Loucy (cell line): ENCODE data around the gene CDKN1A.

Source experiments
- H2AFZ ChIP-seq: fragments of 200-600 bp; sonication (generic); 2 replicates; pipeline ENCODE4 v1.6.0; 2016; ENCODE audit warnings: antibody characterized with exemption, mild to moderate bottlenecking, low read length, moderate library complexity
- H3F3A ChIP-seq: fragments of 200-600 bp; 2 replicates; pipeline ENCODE4 v1.6.0; 2016; ENCODE audit warnings: antibody characterized with exemption, low read depth, mild to moderate bottlenecking
- H3K27me3 ChIP-seq: fragments of 200-600 bp; sonication (generic); 2 replicates; pipeline ENCODE4 v1.6.1; 2014; ENCODE audit warnings: low read length, mild to moderate bottlenecking; ENCODE audit not compliant: insufficient read depth, poor library complexity, severe bottlenecking
- H3K36me3 ChIP-seq: fragments of 200-600 bp; sonication (generic); 2 replicates; pipeline ENCODE4 v1.6.1; 2016; ENCODE audit warnings: low read length; ENCODE audit not compliant: insufficient read depth
- H3K4me1 ChIP-seq: fragments of 200-600 bp; sonication (generic); 2 replicates; pipeline ENCODE4 v1.5.1; 2014; ENCODE audit warnings: low read length, mild to moderate bottlenecking; ENCODE audit not compliant: insufficient read depth, poor library complexity, severe bottlenecking
- H3K4me2 ChIP-seq: fragments of 200-600 bp; sonication (generic); 2 replicates; pipeline ENCODE4 v1.6.0; 2014; ENCODE audit warnings: antibody characterized with exemption, low read length, low read depth, mild to moderate bottlenecking; ENCODE audit not compliant: poor library complexity, severe bottlenecking
- H3K4me3 ChIP-seq: fragments of 200-600 bp; sonication (generic); 2 replicates; pipeline ENCODE4 v1.5.1; 2014; ENCODE audit warnings: low read length, mild to moderate bottlenecking, mixed read lengths; ENCODE audit not compliant: poor library complexity, severe bottlenecking
- H3K79me2 ChIP-seq: fragments of 200-600 bp; sonication (generic); 2 replicates; pipeline ENCODE4 v1.6.1; 2014; ENCODE audit warnings: low read length; ENCODE audit not compliant: insufficient read depth
- H3K9ac ChIP-seq: fragments of 200-600 bp; sonication (generic); 2 replicates; pipeline ENCODE4 v1.6.0; 2014; ENCODE audit warnings: mild to moderate bottlenecking, low read depth, low read length, moderate library complexity; ENCODE audit not compliant: poor library complexity, severe bottlenecking
- H3K9me2 ChIP-seq: fragments of 200-600 bp; sonication (generic); replicated peaks from 2 replicates; pipeline ENCODE4 v1.6.1; 2016; ENCODE audit warnings: low read depth, low read length, mixed read lengths
- H3K9me3 ChIP-seq: fragments of 200-600 bp; sonication (generic); 2 replicates; pipeline ENCODE4 v1.6.1; 2014; ENCODE audit warnings: mild to moderate bottlenecking, antibody characterized with exemption, low read length, low read depth; ENCODE audit not compliant: insufficient read depth
- H4K20me1 ChIP-seq: fragments of 200-600 bp; sonication (generic); 2 replicates; pipeline ENCODE4 v1.6.0; 2014; ENCODE audit warnings: antibody characterized with exemption, low read length, mild to moderate bottlenecking; ENCODE audit not compliant: insufficient read depth, poor library complexity, severe bottlenecking
- CTCF ChIP-seq: fragments of 200-600 bp; sonication (generic); conservative IDR thresholded peaks from 2 replicates; pipeline ENCODE4 v1.5.1; 2014; ENCODE audit warnings: mild to moderate bottlenecking, antibody characterized with exemption, low read length
- EZH2phosphoT487 ChIP-seq: fragments of 200-600 bp; IDR thresholded peaks from 2 replicates; pipeline ENCODE4 v1.6.1; 2018; ENCODE audit warnings: antibody characterized with exemption, mild to moderate bottlenecking, moderate library complexity, borderline replicate concordance

The CDKN1A gene

GRCh38 chr6:36715469-36715868, 37.0 kb downstream of the CDKN1A start:
- Histone ChIP-seq H3K9ac (no peak overlapping the region), H3K36me3 (peaks cover 73% of the 10 kb centered on the region; the same call in 1 of the 2 replicates), H3K9me3 (no peaks in the 10 kb centered on the region), H3F3A (no peaks in the 10 kb centered on the region), H3K4me1 (no peaks in the 10 kb centered on the region), H4K20me1 (peaks cover 5% of the 10 kb centered on the region), H3K4me2 (no peak overlapping the region), H3K4me3 (no peak overlapping the region), H3K9me2 (no peaks in the 10 kb centered on the region), H3K79me2 (no peaks in the 10 kb centered on the region), H2AFZ (no peak overlapping the region), H3K27me3 (no peaks in the 10 kb centered on the region)
- TF ChIP-seq CTCF: no peak
- no peak for TF ChIP-seq EZH2phosphoT487

DNA sequence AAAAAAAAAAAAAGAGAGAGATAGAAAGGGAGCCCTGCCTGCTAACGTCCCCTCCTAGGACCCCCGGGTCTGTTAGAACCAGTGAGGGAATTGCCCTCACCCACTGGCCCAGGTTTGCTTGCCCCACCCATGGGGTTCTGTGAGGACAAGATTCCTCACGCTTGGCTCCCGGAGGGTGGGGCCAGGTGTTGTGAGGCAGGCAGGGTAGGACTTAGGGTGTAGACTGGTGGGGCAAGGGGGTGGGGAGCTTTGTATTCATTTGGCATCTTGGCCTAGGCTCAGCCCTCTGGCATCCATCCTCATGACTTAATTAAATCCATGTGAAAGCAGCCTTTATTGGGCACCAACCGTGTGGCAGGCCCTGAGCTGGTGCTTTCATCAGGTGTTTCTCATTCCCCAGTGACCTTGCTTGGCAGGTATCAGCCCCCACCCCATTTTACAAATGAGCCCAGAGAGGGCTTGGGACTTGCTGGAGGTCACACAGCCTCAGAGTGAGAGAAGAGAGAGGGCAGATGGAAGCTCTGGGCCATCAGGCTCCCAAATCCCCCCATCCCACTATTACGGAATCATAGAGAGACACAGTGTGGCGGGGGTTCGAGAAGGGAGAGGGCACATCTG, 38.1 kb downstream of the CDKN1A start:
- H4K20me1 ChIP-seq: no peaks in the 10 kb centered on the region
- H3K4me2 ChIP-seq: no peak overlapping the region
- peaks cover 76% of the 10 kb centered on the region; the same call in 1 of the 2 replicates for H3K36me3 ChIP-seq
- H3K9me2 ChIP-seq: no peaks in the 10 kb centered on the region
- no peak overlapping the region for H3K9ac ChIP-seq
- H3K9me3 ChIP-seq: no peaks in the 10 kb centered on the region
- TF ChIP-seq EZH2phosphoT487 (no peak), CTCF (no peak)
- no peaks in the 10 kb centered on the region for H3K4me1 ChIP-seq
- H3F3A ChIP-seq: no peaks in the 10 kb centered on the region
- no peak overlapping the region for H3K4me3 ChIP-seq
- H2AFZ ChIP-seq: no peak overlapping the region
- no peaks in the 10 kb centered on the region for H3K27me3 ChIP-seq
- H3K79me2 ChIP-seq: no peaks in the 10 kb centered on the region

GRCh38 chr6:36717231-36717825, 38.8 kb downstream of the CDKN1A start:
- Histone ChIP-seq H3K4me3 (no peak overlapping the region), H3F3A (no peaks in the 10 kb centered on the region), H2AFZ (no peak overlapping the region), H3K36me3 (peaks cover 76% of the 10 kb centered on the region; the same call in 1 of the 2 replicates), H4K20me1 (no peaks in the 10 kb centered on the region), H3K27me3 (no peaks in the 10 kb centered on the region), H3K9me3 (no peaks in the 10 kb centered on the region), H3K9ac (no peak overlapping the region), H3K9me2 (no peaks in the 10 kb centered on the region), H3K4me2 (no peak overlapping the region), H3K79me2 (no peaks in the 10 kb centered on the region), H3K4me1 (no peaks in the 10 kb centered on the region)
- TF ChIP-seq CTCF (no peak), EZH2phosphoT487 (no peak)
